ENCODE results near the gene ELAPOR2. TPM values are rescaled to one million over a fixed set of nuclear protein-coding genes. Genes with fewer than 3 reads are reported as not detected.
"Not testable (repeated sequence)": the region's sequence is repeated elsewhere in the genome, so short reads cannot be mapped to it uniquely, and the experiment has no call there.

The ELAPOR2 gene
- total RNA-seq, 3 donors from 2014 or later, result 8.0 to 22.4 (median 17.8) TPM

DNA sequence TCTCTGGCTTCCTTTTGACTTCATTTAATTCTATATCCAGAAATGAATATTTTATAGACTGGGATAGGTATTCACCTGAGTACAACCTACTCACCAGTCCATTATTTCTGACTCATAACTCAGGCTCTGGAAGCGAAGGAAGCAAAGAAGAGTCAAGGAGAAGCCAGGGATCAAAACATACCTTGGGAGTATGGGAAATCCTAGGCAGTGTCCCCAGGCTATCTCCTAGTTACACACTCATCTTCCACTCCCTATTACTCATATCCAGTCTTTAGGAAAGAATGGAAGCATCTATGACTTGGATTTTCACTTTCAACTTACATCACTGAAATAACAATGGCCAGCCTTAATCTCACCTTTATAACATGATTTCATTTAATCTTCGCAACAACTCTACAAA is 40.9 kb upstream of the ELAPOR2 start:
- TF ChIP-seq CTCF (IDR thresholded peaks at IDR 0.05), result no peak
- DNase-seq (no peak), ATAC-seq (no peak)
- no peak overlapping the region for H3K4me3 ChIP-seq
- no peaks in the 10 kb centered on the region for H3K4me1 ChIP-seq (ENCODE audit: low read depth)
- H3K9me3 ChIP-seq, result no peaks in the 10 kb centered on the region
- intact Hi-C loops (cut with DNase I, micrococcal nuclease), result no loop called here
- no peaks in the 10 kb centered on the region for H3K36me3 ChIP-seq (ENCODE audit: low read depth)

GRCh38 chr7:87097375-87097774 is 37.9 kb upstream of the ELAPOR2 start:
- H3K36me3 ChIP-seq (ENCODE audit: low read depth); ATAC-seq; DNase-seq; H3K9me3 ChIP-seq; intact Hi-C loops (cut with DNase I, micrococcal nuclease); H3K4me1 ChIP-seq (ENCODE audit: low read depth); H3K4me3 ChIP-seq: not testable (repeated sequence)

GRCh38 chr7:87094322-87094721 is 34.9 kb upstream of the ELAPOR2 start:
- DNase-seq, result no peak
- intact Hi-C loops (cut with DNase I, micrococcal nuclease), result no loop called here
- no peak overlapping the region for H3K4me3 ChIP-seq
- ATAC-seq, result no peak
- no peaks in the 10 kb centered on the region for H3K36me3 ChIP-seq (ENCODE audit: low read depth)
- no peak for TF ChIP-seq CTCF (IDR thresholded peaks at IDR 0.05)
- H3K4me1 ChIP-seq (ENCODE audit: low read depth), result no peaks in the 10 kb centered on the region
- H3K9me3 ChIP-seq, result no peaks in the 10 kb centered on the region

DNA sequence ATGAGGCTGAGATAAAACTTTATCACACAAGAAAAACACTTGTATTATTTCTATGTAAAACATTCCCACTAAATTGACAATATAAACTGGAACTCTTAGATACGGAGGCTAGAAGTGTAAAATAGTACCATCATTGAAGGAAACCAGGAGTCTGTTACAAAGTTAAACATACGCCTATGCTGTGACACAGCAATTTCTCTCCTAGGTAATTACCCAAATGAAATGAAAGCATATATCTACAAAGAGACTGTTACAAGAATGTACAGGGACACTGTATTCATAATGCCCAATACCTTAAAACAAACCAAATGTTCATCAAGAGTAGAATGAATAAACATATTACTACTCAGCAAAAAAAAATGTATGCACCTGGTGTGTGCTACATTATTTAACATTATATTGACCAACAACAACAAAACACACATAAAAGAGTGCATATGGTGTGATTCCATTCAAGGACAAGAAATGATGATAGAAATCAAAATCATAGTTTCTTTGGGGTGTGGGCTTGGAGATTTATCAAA is 33.2 kb upstream of the ELAPOR2 start:
- no peak overlapping the region for H3K4me3 ChIP-seq
- no peaks in the 10 kb centered on the region for H3K4me1 ChIP-seq (ENCODE audit: low read depth)
- ATAC-seq (no peak), DNase-seq (no peak)
- no peaks in the 10 kb centered on the region for H3K9me3 ChIP-seq
- TF ChIP-seq CTCF (IDR thresholded peaks at IDR 0.05), result no peak
- intact Hi-C loops (cut with DNase I, micrococcal nuclease), result no loop called here
- H3K36me3 ChIP-seq (ENCODE audit: low read depth), result no peaks in the 10 kb centered on the region

- H3K9me3 ChIP-seq, result no peaks in the 10 kb centered on the region
- no peaks in the 10 kb centered on the region for H3K4me1 ChIP-seq (ENCODE audit: low read depth)
- no peak overlapping the region for H3K4me3 ChIP-seq
- DNase-seq, result no peak
- no peak for TF ChIP-seq CTCF (IDR thresholded peaks at IDR 0.05)
- ATAC-seq, result no peak
- intact Hi-C loops (cut with DNase I, micrococcal nuclease), result no loop called here
- no peaks in the 10 kb centered on the region for H3K36me3 ChIP-seq (ENCODE audit: low read depth)
Observed at GRCh38 chr7:87091487-87092066, 32.1 kb upstream of the ELAPOR2 start.

DNA sequence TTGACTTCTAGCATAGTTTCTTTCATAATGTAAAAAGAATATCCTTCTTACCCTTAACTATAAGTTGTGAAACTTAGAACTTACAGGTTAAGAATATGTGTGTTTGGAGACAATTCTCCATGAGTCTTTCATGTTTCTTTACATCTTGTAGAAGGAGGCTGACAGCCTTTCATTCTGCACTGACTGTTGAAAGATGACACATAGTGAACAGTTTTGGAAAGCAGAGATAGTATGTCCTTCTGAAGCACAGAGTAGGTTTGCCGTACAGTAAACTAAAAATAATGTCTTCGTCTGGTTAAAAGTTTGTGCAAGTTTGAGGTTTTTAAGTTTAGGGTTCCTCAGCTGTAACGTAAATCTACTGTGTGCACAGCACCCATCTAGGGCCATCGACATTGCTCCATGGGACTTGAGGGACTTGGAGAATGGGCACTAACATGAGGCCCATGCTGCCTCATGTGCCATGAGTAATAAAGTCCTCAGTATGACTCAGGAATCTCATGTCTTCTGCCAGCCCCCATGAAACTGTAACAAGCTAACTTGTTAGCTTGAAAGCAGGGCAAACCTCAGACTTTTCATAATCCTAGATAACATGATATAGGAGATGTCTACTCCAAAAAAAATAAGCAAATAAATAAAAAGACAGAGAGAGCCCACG is 24.5 kb upstream of the ELAPOR2 start:
- Histone ChIP-seq H3K4me3 (no peak overlapping the region), H3K36me3 (ENCODE audit: low read depth) (no peaks in the 10 kb centered on the region), H3K9me3 (no peaks in the 10 kb centered on the region), H3K4me1 (ENCODE audit: low read depth) (no peaks in the 10 kb centered on the region)
- intact Hi-C loops (cut with DNase I, micrococcal nuclease), result no loop called here
- ATAC-seq, result no peak
- DNase-seq, result no peak
- TF ChIP-seq CTCF (IDR thresholded peaks at IDR 0.05), result no peak
